ENCODE measurements around the gene PTPRM. TPM values are rescaled to one million over a fixed set of nuclear protein-coding genes. Genes with fewer than 3 reads are reported as not detected.

The PTPRM gene
- total RNA-seq, 1 donor from 2014 or later = 71.3 TPM

- peaks cover 3% of the 10 kb centered on the region for H3K36me3 Mint-ChIP-seq
- no peaks in the 10 kb centered on the region for H3K27me3 Mint-ChIP-seq (ENCODE audit: low read depth)
- no peak for TF ChIP-seq CTCF (IDR thresholded peaks at IDR 0.05; ENCODE audit: unreplicated experiment)
- no peaks in the 10 kb centered on the region for H3K4me1 Mint-ChIP-seq
- H3K9me3 Mint-ChIP-seq = no peaks in the 10 kb centered on the region
- no peak overlapping the region for H3K27ac Mint-ChIP-seq
- DNase-seq (ENCODE audit: low spot score in 2 of 2, unreplicated experiment in 2 of 2) = no peak
- H3K4me3 Mint-ChIP-seq = no peak overlapping the region
These were observed 687.5 kb downstream of the PTPRM start for GRCh38 chr18:8254654-8255053.

- Mint-ChIP-seq H3K4me1 (no peaks in the 10 kb centered on the region), H3K36me3 (peaks cover 3% of the 10 kb centered on the region), H3K9me3 (no peaks in the 10 kb centered on the region), H3K4me3 (no peak overlapping the region), H3K27ac (no peak overlapping the region), H3K27me3 (ENCODE audit: low read depth) (no peaks in the 10 kb centered on the region)
- TF ChIP-seq CTCF (IDR thresholded peaks at IDR 0.05; ENCODE audit: unreplicated experiment) = no peak
- DNase-seq (ENCODE audit: low spot score in 2 of 2, unreplicated experiment in 2 of 2) = no peak
These were observed 690.8 kb downstream of the PTPRM start for GRCh38 chr18:8257851-8258434.

GRCh38 chr18:8260319-8260718 lies 693.2 kb downstream of the PTPRM start:
- H3K27me3 Mint-ChIP-seq (ENCODE audit: low read depth) = no peaks in the 10 kb centered on the region
- no peak overlapping the region for H3K4me3 Mint-ChIP-seq
- DNase-seq (ENCODE audit: low spot score in 2 of 2, unreplicated experiment in 2 of 2) = no peak
- TF ChIP-seq CTCF (IDR thresholded peaks at IDR 0.05; ENCODE audit: unreplicated experiment) = no peak
- no peaks in the 10 kb centered on the region for H3K36me3 Mint-ChIP-seq
- peaks cover 12% of the 10 kb centered on the region for H3K4me1 Mint-ChIP-seq
- no peaks in the 10 kb centered on the region for H3K9me3 Mint-ChIP-seq
- H3K27ac Mint-ChIP-seq = no peak overlapping the region

DNA sequence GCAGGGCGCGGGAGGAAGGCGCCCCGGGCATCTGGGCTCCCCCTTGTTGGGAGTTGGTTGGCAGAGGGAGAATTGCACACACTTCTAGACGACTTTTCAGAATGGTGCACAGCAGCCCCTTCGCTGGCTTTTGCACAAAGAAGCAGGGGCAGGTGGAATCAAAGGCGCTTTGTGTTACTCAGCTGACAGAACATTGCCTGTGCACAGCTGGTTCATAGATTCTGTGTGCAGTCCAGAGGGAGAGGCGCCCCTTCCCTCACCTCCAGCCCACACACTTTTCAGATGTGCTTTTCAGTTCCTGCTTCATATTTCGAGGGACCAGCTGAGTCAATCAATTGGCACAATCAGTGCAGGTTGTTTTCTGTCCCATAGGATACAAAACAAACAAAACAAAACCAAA lies 693.7 kb downstream of the PTPRM start:
- no peak for DNase-seq (ENCODE audit: low spot score in 2 of 2, unreplicated experiment in 2 of 2)
- H3K4me1 Mint-ChIP-seq = peaks cover 15% of the 10 kb centered on the region
- no peak overlapping the region for H3K4me3 Mint-ChIP-seq
- no peak overlapping the region for H3K27ac Mint-ChIP-seq
- H3K36me3 Mint-ChIP-seq = no peaks in the 10 kb centered on the region
- no peak for TF ChIP-seq CTCF (IDR thresholded peaks at IDR 0.05; ENCODE audit: unreplicated experiment)
- no peaks in the 10 kb centered on the region for H3K27me3 Mint-ChIP-seq (ENCODE audit: low read depth)
- no peaks in the 10 kb centered on the region for H3K9me3 Mint-ChIP-seq

- H3K4me3 Mint-ChIP-seq = no peak overlapping the region
- H3K27me3 Mint-ChIP-seq (ENCODE audit: low read depth) = no peaks in the 10 kb centered on the region
- H3K36me3 Mint-ChIP-seq = no peaks in the 10 kb centered on the region
- TF ChIP-seq CTCF (IDR thresholded peaks at IDR 0.05; ENCODE audit: unreplicated experiment) = no peak
- H3K4me1 Mint-ChIP-seq = peaks cover 20% of the 10 kb centered on the region
- no peak for DNase-seq (ENCODE audit: low spot score in 2 of 2, unreplicated experiment in 2 of 2)
- H3K9me3 Mint-ChIP-seq = no peaks in the 10 kb centered on the region
- H3K27ac Mint-ChIP-seq = no peak overlapping the region
These were observed 694.6 kb downstream of the PTPRM start for GRCh38 chr18:8261651-8262091.

- Mint-ChIP-seq H3K9me3 (no peaks in the 10 kb centered on the region), H3K4me1 (peaks cover 20% of the 10 kb centered on the region), H3K27ac (peak overlapping the region; percentile 2), H3K27me3 (ENCODE audit: low read depth) (no peaks in the 10 kb centered on the region), H3K36me3 (no peaks in the 10 kb centered on the region), H3K4me3 (no peak overlapping the region)
- TF ChIP-seq CTCF (IDR thresholded peaks at IDR 0.05; ENCODE audit: unreplicated experiment) = no peak
- DNase-seq (ENCODE audit: low spot score in 2 of 2, unreplicated experiment in 2 of 2) = no peak
These were observed 695.1 kb downstream of the PTPRM start for GRCh38 chr18:8262221-8262620.
